MG63 (cell line): ENCODE measurements around the gene NR2F1-AS1. TPM values are rescaled to one million over a fixed set of nuclear protein-coding genes. Genes with fewer than 3 reads are reported as not detected.
"Not testable (repeated sequence)": the region's sequence is repeated elsewhere in the genome, so short reads cannot be mapped to it uniquely, and the experiment has no call there.

Experiments
- DNase-seq: peaks from one replicate; pipeline ENCODE4 v3.0.0-alpha.2; 2020
- H3K27me3 ChIP-seq: fragments of 250-450 bp; sonication (Bioruptor Pico); 2 replicates; pipeline ENCODE4 v1.5.1; 2020; ENCODE audit warnings: mild to moderate bottlenecking, moderate library complexity
- H3K36me3 ChIP-seq: fragments of 250-450 bp; sonication (Bioruptor Pico); 2 replicates; pipeline ENCODE4 v1.5.1; 2020; ENCODE audit warnings: mild to moderate bottlenecking, moderate library complexity
- H3K4me3 ChIP-seq: fragments of 250-450 bp; sonication (Bioruptor Pico); 2 replicates; pipeline ENCODE4 v1.5.1; 2020; ENCODE audit warnings: mild to moderate bottlenecking, moderate library complexity
- H3K9me3 ChIP-seq: fragments of 250-450 bp; sonication (Bioruptor Pico); 2 replicates; pipeline ENCODE4 v1.5.1; 2020; ENCODE audit warnings: mild to moderate bottlenecking, moderate library complexity
- total RNA-seq: library from RNA; depleted of rRNA; stranded (reverse); fragments of >200 nt; shearing (Covaris generic); gene quantifications from 2 replicates; pipeline ENCODE4 v1.2.3, GENCODE V29; 2014; ENCODE audit warnings: low replicate concordance

NR2F1-AS1 gene
- total RNA-seq, 1 experiment from 2014 or later = 15.1 TPM

GRCh38 chr5:93517828-93518227 is 63.2 kb downstream of the NR2F1-AS1 start:
- H3K9me3 ChIP-seq = peaks cover 16% of the 10 kb centered on the region
- no peak for DNase-seq

GRCh38 chr5:93513298-93513697 is 67.7 kb downstream of the NR2F1-AS1 start:
- no peak for DNase-seq
- Histone ChIP-seq H3K27me3 (no peaks in the 10 kb centered on the region), H3K9me3 (peaks cover 2% of the 10 kb centered on the region; the same call in 1 of the 2 replicates), H3K4me3 (no peak overlapping the region), H3K36me3 (peaks cover 8% of the 10 kb centered on the region)

More at GRCh38 chr5:93517828-93518227, 63.2 kb downstream of the NR2F1-AS1 start:
- peaks cover 28% of the 10 kb centered on the region for H3K36me3 ChIP-seq
- no peak overlapping the region for H3K4me3 ChIP-seq
- H3K27me3 ChIP-seq = no peaks in the 10 kb centered on the region

DNA sequence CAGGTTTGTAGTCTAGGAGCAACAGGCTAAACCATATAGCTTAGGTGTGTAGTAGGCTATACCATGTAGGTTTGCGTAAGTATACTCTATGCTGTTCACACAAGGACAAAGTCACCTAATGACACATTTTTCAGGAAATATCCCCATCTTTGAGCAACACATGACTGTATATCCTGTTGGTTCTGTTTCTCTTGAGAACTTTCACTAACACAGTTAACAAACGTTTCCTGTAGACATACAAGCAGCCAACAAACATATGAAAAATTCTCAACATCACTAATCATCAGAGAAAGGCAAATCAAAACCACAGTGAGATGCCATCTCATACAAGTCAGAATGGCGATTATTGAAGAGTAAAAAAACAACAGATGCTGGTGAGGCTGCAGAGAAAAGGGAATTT is 68.2 kb downstream of the NR2F1-AS1 start:
- peaks cover 2% of the 10 kb centered on the region; the same call in 1 of the 2 replicates for H3K9me3 ChIP-seq

DNA sequence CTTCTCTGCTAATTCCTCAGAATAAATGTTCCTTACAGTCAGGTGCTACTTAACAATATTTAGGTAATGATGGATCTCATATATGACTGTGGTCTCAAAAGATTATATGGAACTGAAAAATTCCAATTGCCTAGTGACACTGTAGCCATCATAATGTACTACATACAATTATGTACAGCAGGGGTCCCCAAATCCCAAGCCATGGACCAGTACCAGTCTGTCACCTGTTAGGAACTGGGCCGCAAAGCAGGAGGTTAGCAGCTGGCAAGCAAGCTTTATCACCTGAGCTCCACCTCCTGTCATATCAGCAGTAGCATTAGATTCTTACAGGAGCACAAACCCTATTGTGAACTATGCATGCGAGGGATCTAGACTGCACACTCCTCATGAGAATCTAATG is 69.6 kb downstream of the NR2F1-AS1 start:
- H3K27me3 ChIP-seq = no peaks in the 10 kb centered on the region
- no peak overlapping the region for H3K4me3 ChIP-seq
- peaks cover 2% of the 10 kb centered on the region for H3K9me3 ChIP-seq
- peaks cover 11% of the 10 kb centered on the region for H3K36me3 ChIP-seq
- no peak for DNase-seq

More for the DNA sequence above, 68.2 kb downstream of the NR2F1-AS1 start:
- DNase-seq = no peak
- H3K27me3 ChIP-seq = no peaks in the 10 kb centered on the region
- peaks cover 9% of the 10 kb centered on the region; the same call in 1 of the 2 replicates for H3K36me3 ChIP-seq
- H3K4me3 ChIP-seq = no peak overlapping the region

- Histone ChIP-seq H3K4me3 (no peak overlapping the region), H3K9me3 (peaks cover 2% of the 10 kb centered on the region), H3K36me3 (peaks cover 14% of the 10 kb centered on the region), H3K27me3 (no peaks in the 10 kb centered on the region)
- DNase-seq = no peak
Observed at GRCh38 chr5:93510626-93511380, 70.2 kb downstream of the NR2F1-AS1 start.

DNA sequence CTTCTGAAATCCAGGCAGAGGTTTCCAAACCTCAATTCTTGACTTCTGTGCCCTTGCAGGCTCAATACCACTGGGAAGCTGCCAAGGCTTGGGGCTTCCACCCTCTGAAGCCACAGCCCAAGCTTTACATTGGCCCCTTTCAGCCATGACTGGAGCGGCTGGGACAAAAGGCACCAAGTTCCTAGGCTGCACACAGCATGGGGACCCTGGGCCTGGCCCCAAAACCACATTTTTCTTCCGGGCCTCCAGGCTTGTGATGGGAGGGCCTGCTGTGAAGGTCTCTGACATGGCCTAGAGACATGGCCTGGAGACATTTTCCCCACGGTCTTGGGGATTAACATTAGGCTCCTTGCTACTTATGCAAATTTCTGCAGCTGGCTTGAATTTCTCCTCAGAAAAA is 75.5 kb downstream of the NR2F1-AS1 start:
- DNase-seq, H3K27me3 ChIP-seq, H3K9me3 ChIP-seq, H3K4me3 ChIP-seq: not testable (repeated sequence)
- H3K36me3 ChIP-seq = peaks cover 15% of the 10 kb centered on the region

DNA sequence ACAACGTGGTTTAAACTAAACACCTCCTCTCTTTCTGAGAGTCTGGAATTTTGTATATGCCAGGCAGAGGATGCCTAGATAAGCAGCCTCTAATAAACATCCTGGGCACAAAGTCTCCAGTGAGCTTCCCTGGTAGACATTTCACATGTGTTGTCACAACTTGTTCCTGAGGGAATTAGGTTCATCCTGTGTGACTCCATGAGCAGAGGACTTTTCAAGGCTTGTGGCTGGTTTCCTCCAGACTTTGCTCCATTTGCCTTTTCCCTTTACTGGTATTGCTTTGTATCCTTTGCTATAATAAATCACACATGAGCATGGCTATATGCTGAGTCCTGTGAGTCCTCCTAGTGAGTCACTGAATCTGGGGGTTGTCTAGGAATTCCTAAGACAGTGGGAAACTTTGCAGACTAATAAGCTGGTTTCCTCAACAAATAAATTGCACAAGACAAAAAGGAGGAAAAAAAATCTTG is 77.4 kb downstream of the NR2F1-AS1 start:
- peaks cover 15% of the 10 kb centered on the region for H3K36me3 ChIP-seq
- DNase-seq = peak; percentile 50
- H3K27me3 ChIP-seq = no peaks in the 10 kb centered on the region
- H3K9me3 ChIP-seq = no peaks in the 10 kb centered on the region; the same call in 1 of the 2 replicates
- no peak overlapping the region for H3K4me3 ChIP-seq

GRCh38 chr5:93497096-93497495 is 83.9 kb downstream of the NR2F1-AS1 start:
- Histone ChIP-seq H3K27me3 (no peaks in the 10 kb centered on the region), H3K36me3 (peaks cover 13% of the 10 kb centered on the region; the same call in 1 of the 2 replicates), H3K9me3 (no peaks in the 10 kb centered on the region), H3K4me3 (no peak overlapping the region)
- no peak for DNase-seq

DNA sequence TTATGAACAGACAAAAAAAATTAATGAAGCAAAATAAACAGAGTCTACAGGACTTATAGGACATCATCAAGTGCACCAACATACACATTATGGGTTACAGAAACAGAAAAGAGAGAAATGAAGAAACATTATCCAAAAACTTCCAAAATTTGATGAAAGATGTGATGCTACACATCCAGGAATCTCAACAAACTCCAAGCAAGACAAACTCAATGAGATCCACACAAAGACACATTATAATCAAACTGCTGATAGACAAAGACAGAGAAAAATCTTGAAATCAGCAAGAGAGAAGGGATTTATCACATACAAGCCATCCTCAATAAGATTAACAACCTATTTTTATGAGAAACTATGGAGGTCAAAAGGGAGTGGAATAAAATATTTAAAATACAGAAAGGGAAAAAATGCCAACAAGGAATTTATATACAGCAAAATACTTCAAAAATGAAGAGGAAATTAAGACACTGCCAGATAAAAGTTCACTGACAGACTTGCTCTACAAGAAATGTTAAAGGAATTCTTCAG is 101.0 kb downstream of the NR2F1-AS1 start:
- Histone ChIP-seq H3K36me3 (peaks cover 23% of the 10 kb centered on the region), H3K27me3 (no peaks in the 10 kb centered on the region), H3K9me3 (peaks cover 34% of the 10 kb centered on the region), H3K4me3 (no peak overlapping the region)
- no peak for DNase-seq

DNA sequence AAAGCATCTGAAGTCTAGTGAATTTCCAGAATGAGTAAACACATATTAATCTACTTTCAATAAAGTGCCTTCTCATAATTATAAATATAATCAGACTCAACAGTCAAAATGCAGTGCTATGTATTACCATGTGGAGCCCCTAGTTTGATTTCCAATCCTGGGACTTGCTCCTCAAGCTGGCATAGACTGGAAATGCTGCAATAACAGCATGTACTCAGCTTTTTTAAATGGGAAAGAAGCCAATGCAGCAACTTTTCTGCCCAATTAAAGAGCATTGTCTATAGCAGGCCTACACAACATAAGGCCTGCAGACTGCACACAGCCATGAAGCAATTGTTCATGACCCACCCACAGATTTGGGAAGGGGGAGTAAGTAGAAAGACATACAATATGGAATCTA is 103.2 kb downstream of the NR2F1-AS1 start:
- H3K27me3 ChIP-seq = no peaks in the 10 kb centered on the region
- DNase-seq = no peak

DNA sequence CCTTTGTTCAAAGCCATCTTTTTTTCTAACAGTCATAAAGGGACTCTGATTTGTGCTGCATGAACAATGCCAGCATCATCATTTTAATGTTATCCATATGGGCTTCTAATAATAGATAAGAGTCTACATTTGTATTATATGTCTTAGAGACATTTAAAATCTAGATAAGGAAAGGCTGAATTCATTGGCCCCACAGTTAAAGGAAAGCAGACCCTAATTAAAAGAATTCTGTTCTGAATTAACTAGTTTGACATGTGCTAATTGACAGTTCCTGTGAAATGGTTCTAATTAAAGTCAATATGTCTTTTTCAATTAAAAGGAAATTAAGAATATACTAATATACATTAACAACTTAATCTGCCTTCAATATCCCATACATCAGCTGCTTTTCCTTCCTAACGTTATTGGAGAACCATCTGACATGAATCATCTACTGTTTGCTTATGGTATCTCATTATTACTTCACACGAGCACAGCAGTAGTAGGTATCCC is 104.7 kb downstream of the NR2F1-AS1 start:
- no peak overlapping the region for H3K4me3 ChIP-seq
- no peak for DNase-seq
- peaks cover 20% of the 10 kb centered on the region for H3K36me3 ChIP-seq
- H3K27me3 ChIP-seq = no peaks in the 10 kb centered on the region
- H3K9me3 ChIP-seq = peaks cover 24% of the 10 kb centered on the region

More for the DNA sequence above, 103.2 kb downstream of the NR2F1-AS1 start:
- peaks cover 27% of the 10 kb centered on the region for H3K9me3 ChIP-seq
- peaks cover 20% of the 10 kb centered on the region for H3K36me3 ChIP-seq
- H3K4me3 ChIP-seq = no peak overlapping the region

DNA sequence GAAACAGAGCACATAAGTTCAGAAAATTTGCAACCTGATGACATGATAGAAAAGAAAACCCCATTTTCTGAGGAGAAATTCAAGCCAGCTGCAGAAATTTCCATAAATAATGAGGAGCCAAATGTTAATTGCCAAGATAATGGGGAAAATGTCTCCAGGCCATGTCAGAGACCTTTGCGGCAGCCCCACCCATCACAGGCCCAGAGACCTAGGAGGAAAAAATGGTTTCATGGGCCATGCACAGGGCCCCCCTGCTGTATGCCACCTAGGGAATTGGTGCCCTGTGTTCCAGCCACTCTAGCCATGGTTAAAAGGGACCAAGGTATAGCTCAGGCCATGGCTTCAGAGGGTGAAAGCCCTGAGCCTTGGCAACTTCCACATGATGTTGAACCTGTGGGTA is 118.1 kb downstream of the NR2F1-AS1 start:
- Histone ChIP-seq H3K9me3 (peaks cover 32% of the 10 kb centered on the region), H3K4me3 (no peak overlapping the region), H3K36me3 (peaks cover 9% of the 10 kb centered on the region), H3K27me3 (no peaks in the 10 kb centered on the region)
- DNase-seq = no peak

DNA sequence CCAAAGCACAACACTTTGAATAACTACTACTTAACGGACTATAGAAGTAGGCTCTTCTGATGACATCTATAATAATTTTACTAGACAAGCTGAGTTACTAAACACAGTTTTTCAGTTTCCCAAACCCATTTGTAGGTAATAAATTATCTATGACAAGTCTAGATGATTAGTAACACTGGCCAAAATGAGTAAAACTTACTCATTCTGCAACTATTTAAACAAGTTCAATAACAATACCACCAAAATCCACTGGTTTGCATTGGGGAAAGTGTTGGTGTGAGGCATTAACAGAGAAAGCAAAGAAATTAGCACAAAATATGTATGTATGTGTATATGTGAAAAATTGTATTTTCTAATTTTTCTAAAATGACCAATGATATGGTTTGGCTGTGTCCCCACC is 119.3 kb downstream of the NR2F1-AS1 start:
- Histone ChIP-seq H3K9me3 (peaks cover 32% of the 10 kb centered on the region), H3K4me3 (no peak overlapping the region), H3K36me3 (peaks cover 7% of the 10 kb centered on the region), H3K27me3 (no peaks in the 10 kb centered on the region)
- DNase-seq = no peak

GRCh38 chr5:93460286-93460685 is 120.7 kb downstream of the NR2F1-AS1 start:
- Histone ChIP-seq H3K4me3 (no peak overlapping the region), H3K27me3 (no peaks in the 10 kb centered on the region), H3K9me3 (peaks cover 30% of the 10 kb centered on the region), H3K36me3 (peaks cover 7% of the 10 kb centered on the region)
- DNase-seq = no peak

DNA sequence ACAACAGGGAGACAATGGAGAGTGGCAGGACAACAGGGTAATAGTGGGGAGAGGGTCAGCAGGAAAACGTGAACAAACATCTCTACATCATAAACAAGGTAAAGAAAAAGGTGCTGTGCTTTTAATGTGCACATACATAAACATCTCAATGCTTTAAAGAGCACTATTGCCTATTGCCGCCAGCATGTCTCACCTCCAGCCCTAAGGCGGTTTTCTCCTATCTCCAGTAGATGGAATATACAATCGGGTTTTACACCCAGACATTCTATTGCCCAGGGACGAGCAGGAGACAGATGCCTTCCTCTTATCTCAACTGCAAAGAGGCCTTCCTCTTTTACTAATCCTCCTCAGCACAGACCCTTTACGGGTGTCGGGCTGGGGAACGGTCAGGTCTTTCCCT is 124.2 kb downstream of the NR2F1-AS1 start:
- DNase-seq, H3K36me3 ChIP-seq, H3K9me3 ChIP-seq, H3K27me3 ChIP-seq, H3K4me3 ChIP-seq: not testable (repeated sequence)

DNA sequence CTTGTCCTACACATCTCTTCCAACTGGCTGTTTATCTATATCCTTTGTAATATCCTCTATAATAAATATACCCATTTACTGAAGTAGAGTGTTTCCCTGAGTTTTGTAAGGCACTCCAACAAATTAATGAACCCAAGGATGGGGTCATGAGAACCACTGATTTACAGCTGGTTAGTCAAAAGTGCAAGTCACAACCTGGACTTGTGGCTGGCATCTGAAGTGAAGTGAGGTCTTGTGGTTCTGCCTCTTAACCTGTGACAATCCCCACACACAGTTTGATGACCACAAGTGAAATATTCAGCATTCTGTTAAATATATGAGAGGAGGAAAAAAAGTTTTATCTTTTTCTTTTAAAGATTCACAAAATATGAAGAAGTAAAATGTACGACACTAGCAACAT is 126.1 kb downstream of the NR2F1-AS1 start:
- no peak for DNase-seq
- no peak overlapping the region for H3K4me3 ChIP-seq
- H3K36me3 ChIP-seq = no peaks in the 10 kb centered on the region
- no peaks in the 10 kb centered on the region for H3K27me3 ChIP-seq
- no peaks in the 10 kb centered on the region for H3K9me3 ChIP-seq

- no peaks in the 10 kb centered on the region for H3K9me3 ChIP-seq
- H3K36me3 ChIP-seq = no peaks in the 10 kb centered on the region
- no peaks in the 10 kb centered on the region for H3K27me3 ChIP-seq
- no peak overlapping the region for H3K4me3 ChIP-seq
- no peak for DNase-seq
Observed at GRCh38 chr5:93452255-93452654, 128.8 kb downstream of the NR2F1-AS1 start.

- H3K4me3 ChIP-seq = no peak overlapping the region
Observed at GRCh38 chr5:93438124-93438523, 142.9 kb downstream of the NR2F1-AS1 start.

More at GRCh38 chr5:93438124-93438523, 142.9 kb downstream of the NR2F1-AS1 start:
- H3K27me3 ChIP-seq = no peaks in the 10 kb centered on the region
- H3K36me3 ChIP-seq = peaks cover 7% of the 10 kb centered on the region; the same call in 1 of the 2 replicates
- H3K9me3 ChIP-seq = no peaks in the 10 kb centered on the region
- no peak for DNase-seq
